ENCODE results near the gene EPHB1.

- TF ChIP-seq POU6F1 (CRISPR knock-in tag; IDR thresholded peaks at IDR 0.05; ENCODE audit: borderline replicate concordance, low read depth), result no peak
- no peak for TF ChIP-seq ZNF565 (CRISPR knock-in tag; conservative IDR thresholded peaks at IDR 0.05; ENCODE audit: low read depth)
- TF ChIP-seq ZFP30 (CRISPR knock-in tag; IDR thresholded peaks at IDR 0.05), result no peak
- TF ChIP-seq ZFP3 (CRISPR knock-in tag; IDR thresholded peaks at IDR 0.05), result no peak
- TF ChIP-seq PATZ1 (CRISPR knock-in tag; IDR thresholded peaks at IDR 0.05; ENCODE audit: borderline replicate concordance), result no peak
- no peak for TF ChIP-seq RARB (CRISPR knock-in tag; IDR thresholded peaks at IDR 0.05)
- TF ChIP-seq GLIS3 (CRISPR knock-in tag; IDR thresholded peaks at IDR 0.05), result no peak
- TF ChIP-seq TOX (CRISPR knock-in tag; IDR thresholded peaks at IDR 0.05; ENCODE audit: borderline replicate concordance), result no peak
- no peak for TF ChIP-seq SNAI2 (CRISPR knock-in tag; IDR thresholded peaks at IDR 0.05)
- TF ChIP-seq CSRNP3 (CRISPR knock-in tag; IDR thresholded peaks at IDR 0.05), result no peak
- no peak for TF ChIP-seq CREB5 (CRISPR knock-in tag; IDR thresholded peaks at IDR 0.05; ENCODE audit: low read depth)
- no peak for TF ChIP-seq ARNTL (CRISPR knock-in tag; IDR thresholded peaks at IDR 0.05; ENCODE audit: borderline replicate concordance, low read depth)
- TF ChIP-seq BACH2 (CRISPR knock-in tag; IDR thresholded peaks at IDR 0.05; ENCODE audit: borderline replicate concordance), result no peak
- no peak for TF ChIP-seq ESRRG (CRISPR knock-in tag; IDR thresholded peaks at IDR 0.05)
Observed at GRCh38 chr3:135076341-135076740, 281.3 kb downstream of the EPHB1 start.

Measured in SK-N-SH treated with all-trans-retinoic acid at 6 μM for 48 hours (cell line).